HUES6 (cell line): ENCODE measurements around the gene TBXT.

Experiments used
- H3K27ac ChIP-seq: 2 replicates; pipeline ENCODE4 v1.7.0; 2013; ENCODE audit warnings: low read depth, mild to moderate bottlenecking, low read length, inconsistent platforms
- H3K27me3 ChIP-seq: 2 replicates; pipeline ENCODE4 v1.6.1; 2013; ENCODE audit warnings: low read length; ENCODE audit not compliant: control insufficient read depth, insufficient read depth
- H3K36me3 ChIP-seq: 2 replicates; pipeline ENCODE4 v1.6.1; 2013; ENCODE audit warnings: low read length; ENCODE audit not compliant: control insufficient read depth, insufficient read depth
- H3K4me1 ChIP-seq: 2 replicates; pipeline ENCODE4 v1.6.1; 2013; ENCODE audit warnings: low read length; ENCODE audit not compliant: control insufficient read depth, insufficient read depth
- H3K4me3 ChIP-seq: 2 replicates; pipeline ENCODE4 v1.5.1; 2013; ENCODE audit warnings: low read depth, low read length
- H3K9ac ChIP-seq: one replicate; pipeline ENCODE4 v1.6.1; 2013; ENCODE audit warnings: mild to moderate bottlenecking, low read length
- H3K9me3 ChIP-seq: 2 replicates; pipeline ENCODE4 v1.6.1; 2013; ENCODE audit warnings: low read depth, low read length; ENCODE audit not compliant: control insufficient read depth, insufficient read depth

TBXT gene

DNA sequence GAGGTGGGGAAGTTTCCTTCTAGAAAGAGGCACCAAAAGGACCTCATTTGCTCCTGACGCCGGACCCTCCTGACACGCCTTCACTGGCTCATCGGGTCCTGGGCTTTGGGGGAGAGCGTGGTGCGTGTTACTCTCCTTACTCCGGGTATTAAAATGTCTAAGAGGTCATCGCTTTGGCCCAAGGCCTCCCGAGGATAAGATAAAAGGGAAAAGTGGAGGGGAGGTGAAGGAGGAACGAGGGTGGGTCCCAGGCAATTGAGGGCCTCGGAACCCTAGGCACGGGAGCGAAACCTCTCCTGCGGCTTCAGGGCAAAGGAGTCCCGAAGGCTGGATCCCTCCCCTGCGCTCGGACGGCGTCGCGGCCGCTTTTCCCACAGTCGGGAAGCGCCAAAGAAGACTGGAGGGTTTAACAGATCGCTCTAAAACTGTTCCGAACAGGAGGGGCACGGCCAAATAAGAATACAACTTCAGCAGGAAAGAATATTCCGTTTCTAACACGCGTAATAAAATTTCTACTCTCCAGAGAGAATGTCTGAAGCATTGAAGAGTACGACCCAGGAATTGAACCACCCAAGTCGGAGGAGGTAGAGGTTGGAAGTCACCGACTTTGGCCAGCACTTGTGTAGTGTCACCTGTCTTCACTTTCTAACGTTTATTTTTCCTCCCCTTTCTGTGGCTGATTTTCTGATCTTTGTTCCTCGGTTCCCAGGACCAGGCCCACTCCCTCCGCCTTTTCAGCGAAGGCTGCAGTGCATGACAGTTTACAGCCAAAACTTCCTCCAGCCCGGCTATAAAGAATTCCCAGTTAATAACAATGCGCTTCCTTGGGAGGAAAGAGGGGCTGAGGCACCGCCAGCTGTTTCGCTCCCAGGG lies 2.1 kb upstream of the TBXT start:
- H3K9ac ChIP-seq: peak overlapping the region; percentile 67
- peaks cover 93% of the 10 kb centered on the region for H3K27me3 ChIP-seq
- no peaks in the 10 kb centered on the region; the same call in 1 of the 2 replicates for H3K36me3 ChIP-seq
- H3K4me3 ChIP-seq: peak overlapping the region; percentile 85
- H3K4me1 ChIP-seq: peaks cover 70% of the 10 kb centered on the region
- H3K27ac ChIP-seq: no peak overlapping the region
- no peaks in the 10 kb centered on the region for H3K9me3 ChIP-seq

DNA sequence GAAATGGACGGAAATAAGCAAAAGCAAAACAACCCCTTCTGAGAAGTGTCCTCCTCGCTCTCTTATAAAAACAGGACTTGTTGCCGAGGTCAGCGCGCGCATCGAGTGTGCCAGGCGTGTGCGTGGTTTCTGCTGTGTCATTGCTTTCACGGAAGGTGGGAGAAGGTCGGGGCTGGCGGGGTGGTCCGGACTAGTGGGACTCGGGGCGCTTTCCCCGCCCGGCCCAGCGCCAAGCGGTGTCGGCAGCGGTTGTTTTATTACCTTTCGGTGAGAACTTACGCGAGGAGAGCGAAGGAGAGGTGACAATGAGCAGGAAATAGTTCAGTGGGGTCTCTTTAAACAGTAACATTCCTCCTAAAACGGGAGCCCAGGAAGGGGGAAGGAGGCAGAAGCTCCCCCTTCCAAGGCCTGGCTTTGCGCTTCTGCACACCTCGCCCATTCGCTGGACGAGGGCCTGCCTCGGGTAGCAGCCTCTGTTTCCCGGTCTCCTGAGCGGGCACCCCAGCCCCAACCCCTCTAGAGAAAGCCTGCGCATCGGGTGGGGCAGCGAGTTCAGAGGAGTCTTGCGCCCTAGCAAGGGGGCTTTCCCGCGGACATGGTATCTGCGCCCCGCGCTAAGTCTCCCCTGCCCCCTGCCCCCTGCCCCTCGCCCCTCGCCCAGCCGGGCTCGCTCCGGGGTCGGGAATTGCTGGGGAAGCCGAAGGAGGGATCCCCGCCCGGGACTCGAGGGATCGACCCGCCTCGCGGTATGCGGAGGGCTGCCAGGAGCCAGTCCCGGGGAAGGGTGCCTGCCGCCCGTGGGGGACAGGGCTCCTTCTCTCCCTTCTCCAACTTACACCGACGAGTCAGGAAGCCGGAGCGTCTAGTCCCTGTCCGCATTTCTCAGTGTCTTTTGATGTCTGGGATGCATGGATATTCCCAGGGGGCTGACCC lies 1.2 kb upstream of the TBXT start:
- peaks cover 64% of the 10 kb centered on the region for H3K4me1 ChIP-seq
- H3K9me3 ChIP-seq: no peaks in the 10 kb centered on the region
- no peak overlapping the region; the same call in 1 of the 2 replicates for H3K27ac ChIP-seq
- H3K36me3 ChIP-seq: no peaks in the 10 kb centered on the region; the same call in 1 of the 2 replicates
- peak overlapping the region; percentile 85 for H3K4me3 ChIP-seq
- peak overlapping the region; percentile 89 for H3K9ac ChIP-seq
- peaks cover 95% of the 10 kb centered on the region for H3K27me3 ChIP-seq

DNA sequence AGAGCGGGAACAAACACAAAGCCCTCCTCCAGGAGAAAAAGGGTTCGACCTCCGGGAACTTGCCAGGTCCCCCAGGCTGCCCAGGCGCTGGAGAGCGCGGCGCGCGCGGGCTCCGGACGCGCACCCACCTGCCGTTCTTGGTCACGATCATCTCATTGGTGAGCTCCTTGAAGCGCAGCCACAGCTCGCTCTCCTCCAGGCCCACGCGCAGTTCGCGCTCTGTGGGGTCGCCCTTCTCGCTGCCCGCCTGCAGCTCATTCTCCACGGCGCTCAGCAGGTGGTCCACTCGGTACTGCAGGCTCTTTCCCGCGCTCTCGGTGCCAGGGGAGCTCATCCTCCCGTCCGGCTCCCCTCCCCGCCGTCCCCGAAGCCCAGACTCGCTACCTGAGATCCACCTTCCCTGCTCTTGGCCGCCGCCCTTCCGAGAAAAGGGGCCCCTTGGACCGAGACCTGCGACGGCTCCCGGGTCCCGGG lies 356 bp downstream of the TBXT start:
- H3K9me3 ChIP-seq: no peaks in the 10 kb centered on the region
- no peak overlapping the region; the same call in 1 of the 2 replicates for H3K27ac ChIP-seq
- H3K36me3 ChIP-seq: peaks cover 1% of the 10 kb centered on the region; the same call in 1 of the 2 replicates
- H3K4me3 ChIP-seq: peak overlapping the region; percentile 85
- H3K4me1 ChIP-seq: peaks cover 49% of the 10 kb centered on the region
- H3K9ac ChIP-seq: peak overlapping the region; percentile 83
- H3K27me3 ChIP-seq: peaks cover 92% of the 10 kb centered on the region

DNA sequence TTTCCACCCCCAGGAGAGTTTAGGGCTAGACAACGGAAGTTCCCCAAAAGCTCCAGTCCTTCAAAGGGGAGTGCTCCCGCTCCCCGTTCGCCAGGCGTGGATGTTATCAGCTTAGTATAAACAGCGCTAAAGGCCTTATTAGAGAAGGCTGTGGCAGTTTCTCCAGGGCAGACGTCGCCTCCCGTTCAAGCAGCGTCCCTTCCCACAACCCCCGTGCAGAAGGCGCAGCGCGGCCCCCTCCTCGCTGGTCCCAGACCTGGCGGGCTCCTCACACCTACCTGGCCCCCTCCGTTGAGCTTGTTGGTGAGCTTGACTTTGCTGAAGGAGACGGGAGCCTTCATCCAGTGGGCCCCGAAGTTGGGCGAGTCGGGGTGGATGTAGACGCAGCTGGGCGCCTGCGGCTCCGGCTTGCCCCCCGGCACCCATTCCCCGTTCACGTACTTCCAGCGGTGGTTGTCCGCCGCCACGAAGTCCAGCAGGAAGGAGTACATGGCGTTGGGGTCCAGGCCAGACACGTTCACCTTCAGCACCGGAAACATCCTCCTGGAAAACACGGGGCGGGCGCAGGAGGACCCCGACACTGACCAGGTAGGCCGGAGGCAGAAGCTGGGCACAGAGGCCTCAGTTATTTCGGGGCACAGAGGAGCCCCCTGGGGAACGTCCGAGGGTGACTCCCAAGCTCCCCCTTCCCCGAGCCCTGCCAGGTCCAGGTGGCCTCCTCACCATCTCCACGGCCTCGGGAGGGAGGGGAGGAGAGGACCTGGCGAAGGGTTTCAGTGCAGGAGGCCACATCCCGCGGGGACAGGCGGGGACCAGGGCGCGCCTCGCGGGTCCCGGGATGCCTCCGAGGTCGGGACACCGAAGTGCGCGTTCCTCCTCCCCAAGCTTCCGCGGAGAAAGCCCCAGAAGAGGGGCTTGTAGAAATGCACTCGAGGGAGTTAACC lies 1.1 kb downstream of the TBXT start:
- H3K9me3 ChIP-seq: no peaks in the 10 kb centered on the region
- peaks cover 2% of the 10 kb centered on the region; the same call in 1 of the 2 replicates for H3K36me3 ChIP-seq
- H3K4me3 ChIP-seq: peak overlapping the region; percentile 85
- no peak overlapping the region; the same call in 1 of the 2 replicates for H3K27ac ChIP-seq
- peaks cover 45% of the 10 kb centered on the region for H3K4me1 ChIP-seq
- peak overlapping the region; percentile 83 for H3K9ac ChIP-seq
- H3K27me3 ChIP-seq: peaks cover 85% of the 10 kb centered on the region

DNA sequence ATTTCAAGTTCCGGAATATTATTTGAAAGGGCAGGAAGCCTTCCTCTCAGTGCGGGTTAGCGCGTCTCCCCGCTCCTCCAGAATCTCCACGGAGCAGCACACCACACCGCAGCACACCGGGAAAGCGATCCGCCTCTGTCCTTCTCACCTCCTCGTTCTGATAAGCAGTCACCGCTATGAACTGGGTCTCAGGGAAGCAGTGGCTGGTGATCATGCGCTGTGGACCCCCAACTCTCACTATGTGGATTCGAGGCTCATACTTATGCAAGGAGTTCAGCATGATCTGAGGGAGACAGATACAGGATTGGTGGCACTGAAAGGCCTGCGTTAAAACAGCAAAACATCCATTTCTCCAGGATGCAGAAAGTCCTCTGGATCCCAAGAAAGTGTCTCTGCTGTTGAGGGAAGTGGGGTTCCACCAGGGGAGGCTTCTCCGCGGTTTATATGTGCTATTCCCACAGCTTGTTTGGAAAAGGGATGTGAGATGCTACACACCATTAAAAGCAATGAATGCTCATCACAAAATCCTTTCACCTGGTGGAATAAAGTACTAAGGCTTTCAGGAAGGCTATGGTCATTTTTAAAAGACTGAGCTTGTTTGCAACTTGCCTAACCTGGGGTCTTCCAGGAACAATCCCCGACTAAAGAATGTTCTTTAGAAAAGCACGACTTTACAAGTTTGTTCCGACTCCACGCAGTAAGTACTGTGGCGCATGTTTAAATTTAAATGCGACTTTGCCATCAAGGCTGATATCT lies 1.9 kb downstream of the TBXT start:
- no peaks in the 10 kb centered on the region for H3K9me3 ChIP-seq
- H3K27me3 ChIP-seq: peaks cover 76% of the 10 kb centered on the region
- peaks cover 45% of the 10 kb centered on the region for H3K4me1 ChIP-seq
- peak overlapping the region; percentile 85 for H3K4me3 ChIP-seq
- H3K9ac ChIP-seq: peak overlapping the region; percentile 83
- H3K36me3 ChIP-seq: peaks cover 7% of the 10 kb centered on the region; the same call in 1 of the 2 replicates
- H3K27ac ChIP-seq: no peak overlapping the region

DNA sequence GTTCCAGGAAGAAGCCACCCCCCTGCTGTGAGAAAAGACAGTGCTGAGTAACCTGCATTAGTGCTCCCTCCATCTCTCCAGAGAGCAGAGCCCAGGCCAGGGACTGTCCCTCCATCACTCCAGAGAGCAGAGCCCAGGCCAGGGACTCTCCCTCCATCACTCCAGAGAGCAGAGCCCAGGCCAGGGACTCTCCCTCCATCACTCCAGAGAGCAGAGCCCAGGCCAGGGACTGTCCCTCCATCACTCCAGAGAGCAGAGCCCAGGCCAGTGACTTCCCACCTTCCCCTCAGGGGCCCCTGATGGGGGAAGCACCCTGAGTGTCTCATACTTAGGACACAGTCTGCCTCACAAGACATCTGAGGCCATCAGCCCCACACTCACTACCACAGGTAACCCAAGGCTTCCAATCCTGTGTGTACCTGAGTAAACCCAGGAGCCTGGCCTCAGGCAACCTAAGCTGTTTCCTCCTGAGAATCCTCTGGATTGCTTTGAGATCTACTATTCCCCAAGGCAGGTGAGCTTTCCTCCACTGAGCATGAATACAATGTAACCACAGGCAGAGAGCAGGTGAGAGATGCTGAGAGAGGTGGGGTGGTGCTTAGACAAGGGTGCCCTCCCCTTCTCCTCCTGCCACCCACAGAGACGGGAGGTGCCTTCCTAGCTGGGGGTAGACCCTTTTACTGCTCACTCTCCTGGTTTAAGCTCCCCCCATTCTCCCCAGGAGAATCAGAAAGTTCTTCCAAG lies 4.9 kb downstream of the TBXT start:
- no peak overlapping the region for H3K9ac ChIP-seq
- H3K27ac ChIP-seq: no peak overlapping the region
- no peak overlapping the region for H3K4me3 ChIP-seq
- H3K27me3 ChIP-seq: peaks cover 49% of the 10 kb centered on the region
- H3K9me3 ChIP-seq: no peaks in the 10 kb centered on the region
- peaks cover 23% of the 10 kb centered on the region for H3K4me1 ChIP-seq
- H3K36me3 ChIP-seq: peaks cover 19% of the 10 kb centered on the region; the same call in 1 of the 2 replicates

DNA sequence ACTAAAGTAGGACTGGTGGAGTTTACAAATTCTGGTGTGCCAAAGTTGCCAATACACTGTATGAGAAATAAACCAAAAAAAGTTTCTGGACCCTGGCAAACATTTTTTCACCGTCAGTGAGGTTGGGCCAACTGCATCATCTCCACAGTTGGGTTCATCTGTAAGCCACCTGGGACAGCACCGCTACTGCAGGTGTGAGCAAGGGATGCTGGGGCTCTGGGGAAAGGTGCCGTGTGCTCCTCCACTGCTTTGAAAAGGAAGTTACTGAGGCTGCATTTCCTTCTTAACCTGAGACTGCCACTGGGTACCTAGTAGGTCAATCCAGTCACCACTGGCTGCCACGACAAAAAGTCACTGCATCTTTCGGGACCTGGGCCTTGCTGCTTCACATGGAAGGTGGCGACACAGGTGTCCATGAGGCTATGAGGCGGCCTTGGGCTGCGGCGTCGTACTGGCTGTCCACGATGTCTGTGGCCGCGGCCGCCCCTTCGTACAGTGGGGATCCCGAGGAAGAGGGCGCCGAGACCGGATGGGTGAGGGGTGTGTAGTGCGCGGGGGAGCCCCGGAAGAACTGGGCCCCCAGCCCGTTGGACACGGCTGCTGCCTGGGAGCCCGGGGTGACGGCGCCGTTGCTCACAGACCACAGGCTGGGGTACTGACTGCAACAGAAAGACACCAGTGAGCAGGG lies 9.6 kb downstream of the TBXT start:
- H3K4me3 ChIP-seq: no peak overlapping the region
- H3K9ac ChIP-seq: no peak overlapping the region
- H3K36me3 ChIP-seq: peaks cover 19% of the 10 kb centered on the region; the same call in 1 of the 2 replicates
- H3K9me3 ChIP-seq: no peaks in the 10 kb centered on the region
- peaks cover 5% of the 10 kb centered on the region for H3K27me3 ChIP-seq
- H3K4me1 ChIP-seq: no peaks in the 10 kb centered on the region
- no peak overlapping the region for H3K27ac ChIP-seq

DNA sequence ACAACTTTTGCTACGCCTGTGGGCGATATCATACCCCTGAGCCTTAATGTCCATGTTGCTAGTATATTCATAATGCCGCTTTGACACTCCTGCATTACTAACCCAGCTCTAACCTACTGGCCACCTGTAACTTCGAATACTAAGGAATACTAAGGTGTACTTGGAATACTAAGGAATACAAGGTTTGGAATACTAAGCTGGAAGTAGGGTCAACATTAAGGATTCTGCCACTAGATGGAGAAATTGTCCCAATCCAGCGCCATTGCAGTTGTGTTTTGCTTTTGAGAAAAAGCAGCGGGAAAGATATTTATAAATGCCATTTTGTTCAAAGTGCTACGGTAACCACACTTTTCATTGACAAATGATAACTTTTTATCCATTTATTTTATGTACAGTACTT lies 10.7 kb downstream of the TBXT start:
- Histone ChIP-seq H3K27ac (no peak overlapping the region), H3K27me3 (no peaks in the 10 kb centered on the region)

DNA sequence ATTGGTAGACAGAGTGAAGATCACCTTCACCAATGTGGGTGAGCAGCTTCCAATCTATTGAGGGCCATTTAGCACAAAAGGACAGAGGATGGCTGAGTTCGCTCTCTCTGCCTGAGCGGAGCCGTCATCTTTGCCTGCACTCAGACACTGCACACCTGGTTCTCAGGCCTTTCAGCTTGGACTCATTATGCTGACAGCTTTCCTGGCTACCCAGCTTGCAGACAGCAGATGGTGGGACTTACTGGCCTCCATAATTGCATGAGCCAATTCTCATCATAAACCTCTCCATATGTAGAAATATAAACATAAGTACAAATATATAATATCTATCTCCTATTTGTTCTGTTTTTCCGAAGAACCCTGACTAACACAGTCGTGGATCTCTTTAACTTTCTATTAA lies 13.7 kb downstream of the TBXT start:
- H3K4me1 ChIP-seq: no peaks in the 10 kb centered on the region
- no peak overlapping the region for H3K27ac ChIP-seq
- peaks cover 12% of the 10 kb centered on the region; the same call in 1 of the 2 replicates for H3K9me3 ChIP-seq
- H3K36me3 ChIP-seq: peaks cover 3% of the 10 kb centered on the region; the same call in 1 of the 2 replicates
- H3K9ac ChIP-seq: no peak overlapping the region
- no peak overlapping the region for H3K4me3 ChIP-seq
- H3K27me3 ChIP-seq: no peaks in the 10 kb centered on the region

More for the DNA sequence above, 10.7 kb downstream of the TBXT start:
- Histone ChIP-seq H3K9ac (no peak overlapping the region), H3K9me3 (no peaks in the 10 kb centered on the region), H3K36me3 (peaks cover 17% of the 10 kb centered on the region; the same call in 1 of the 2 replicates), H3K4me3 (no peak overlapping the region), H3K4me1 (no peaks in the 10 kb centered on the region)
